ENCODE results near the gene NACA2.

DNA sequence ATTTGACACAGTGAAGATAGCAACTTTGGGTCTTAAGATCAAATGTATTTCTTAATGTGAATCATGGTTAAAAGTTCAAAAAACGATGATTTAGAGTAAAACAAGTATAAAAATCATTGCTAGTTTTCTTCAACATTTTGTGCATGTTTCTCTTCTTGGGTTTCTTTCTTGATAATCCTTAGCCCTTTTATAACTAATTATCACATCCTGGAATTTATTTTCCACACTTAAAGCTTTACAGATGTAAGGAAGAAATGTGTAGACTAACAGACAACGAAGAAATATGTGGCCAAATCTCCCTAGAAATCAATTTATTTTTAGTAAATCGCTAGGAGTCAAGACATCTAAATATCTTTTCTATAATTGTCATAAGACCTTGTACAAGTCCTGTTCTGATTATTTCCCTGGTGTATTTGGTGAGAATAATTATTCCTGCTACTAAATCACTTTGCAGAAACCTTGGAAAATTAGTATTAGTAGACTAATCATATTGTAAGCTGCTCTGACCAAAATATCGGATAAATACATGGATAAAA is 4.9 kb downstream of the NACA2 start:
- TF ChIP-seq POLR2AphosphoS5 (IDR thresholded peaks at IDR 0.05; ENCODE audit: low read depth, low read length) (no peak), POLR2A (IDR thresholded peaks at IDR 0.05; ENCODE audit: low read depth, low read length) (no peak)
